ENCODE data around the gene PIK3CA.
A peak's percentile ranks its signal among the peaks of the same experiment; 100 is the strongest.
"Not testable (repeated sequence)": the region's sequence is repeated elsewhere in the genome, so short reads cannot be mapped to it uniquely, and the experiment has no call there.

PIK3CA gene

GRCh38 chr3:179147873-179148615, at the start of gene PIK3CA:
TSS of gene PIK3CA (plus strand) at chr3:179148357. CDS start at chr3:179198826, 50,469 bp downstream.
- peak; percentile 99 for DNase-seq

- no peak for DNase-seq
Observed at GRCh38 chr3:179098388-179099077, 49.6 kb upstream of the PIK3CA start.

GRCh38 chr3:179100652-179101051, 47.5 kb upstream of the PIK3CA start:
- DNase-seq = no peak

- DNase-seq = no peak
Observed at GRCh38 chr3:179105881-179106280, 42.3 kb upstream of the PIK3CA start.

- DNase-seq = no peak
Observed at GRCh38 chr3:179107617-179108016, 40.5 kb upstream of the PIK3CA start.

- DNase-seq = no peak
Observed at GRCh38 chr3:179108086-179108485, 40.1 kb upstream of the PIK3CA start.

- DNase-seq = no peak
Observed at GRCh38 chr3:179113903-179114302, 34.3 kb upstream of the PIK3CA start.

GRCh38 chr3:179115444-179115843, 32.7 kb upstream of the PIK3CA start:
- DNase-seq = not testable (repeated sequence)

GRCh38 chr3:179116816-179117215, 31.3 kb upstream of the PIK3CA start:
- DNase-seq = no peak

GRCh38 chr3:179132191-179132890, 15.8 kb upstream of the PIK3CA start:
- not testable (repeated sequence) for DNase-seq

GRCh38 chr3:179133575-179133974, 14.6 kb upstream of the PIK3CA start:
- DNase-seq = no peak

- no peak for DNase-seq
Observed at GRCh38 chr3:179136195-179136594, 12.0 kb upstream of the PIK3CA start.

GRCh38 chr3:179141890-179142289, 6.3 kb upstream of the PIK3CA start:
- no peak for DNase-seq

- peak; percentile 80 for DNase-seq
Observed at GRCh38 chr3:179146911-179147513, 1.1 kb upstream of the PIK3CA start.

- DNase-seq = no peak
Observed at GRCh38 chr3:179147514-179147872, 664 bp upstream of the PIK3CA start.

GRCh38 chr3:179148616-179149405, 654 bp downstream of the PIK3CA start:
- no peak for DNase-seq

GRCh38 chr3:179149406-179149867, 1.3 kb downstream of the PIK3CA start:
- no peak for DNase-seq

GRCh38 chr3:179149951-179150350, 1.8 kb downstream of the PIK3CA start:
- DNase-seq = no peak

- DNase-seq = no peak
Observed at GRCh38 chr3:179150610-179151009, 2.5 kb downstream of the PIK3CA start.

- no peak for DNase-seq
Observed at GRCh38 chr3:179151474-179151873, 3.3 kb downstream of the PIK3CA start.

- DNase-seq = no peak
Observed at GRCh38 chr3:179156170-179156569, 8.0 kb downstream of the PIK3CA start.

GRCh38 chr3:179156775-179157174, 8.6 kb downstream of the PIK3CA start:
- no peak for DNase-seq

Measured in DMS 273 treated with DMSO at 0.1 percent for 48 hours (cell line).